ENCODE results near the gene FARP1.
A peak's percentile ranks its signal among the peaks of the same experiment; 100 is the strongest.

The FARP1 gene

GRCh38 chr13:98279473-98280175, 136.7 kb downstream of the FARP1 start:
- H3K4me3 ChIP-seq (ENCODE audit: low read length), result no peak overlapping the region
- TF ChIP-seq CTCF (conservative IDR thresholded peaks at IDR 0.05; ENCODE audit: low read depth, low read length), result no peak
- no peak for DNase-seq (ENCODE audit: low read depth)

DNA sequence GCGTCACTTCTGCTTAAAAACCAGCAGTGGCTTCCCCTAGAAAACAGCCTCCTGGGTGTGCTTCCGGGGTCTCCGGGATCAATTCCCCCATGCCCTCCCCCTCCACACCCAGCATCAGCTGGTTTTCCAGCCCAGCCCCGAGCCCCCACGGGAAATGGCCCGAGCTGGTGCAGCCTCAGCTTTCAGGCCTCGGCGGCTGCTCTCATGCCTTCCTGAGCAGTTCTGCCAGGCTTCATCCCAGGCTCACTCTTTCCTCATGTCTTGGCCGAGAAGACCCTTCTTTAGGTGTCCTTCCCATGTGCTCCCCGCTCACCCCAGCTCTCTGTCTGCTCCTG, 137.2 kb downstream of the FARP1 start:
- no peak for DNase-seq (ENCODE audit: low read depth)
- H3K4me3 ChIP-seq (ENCODE audit: low read length), result no peak overlapping the region
- TF ChIP-seq CTCF (conservative IDR thresholded peaks at IDR 0.05; ENCODE audit: low read depth, low read length), result no peak

DNA sequence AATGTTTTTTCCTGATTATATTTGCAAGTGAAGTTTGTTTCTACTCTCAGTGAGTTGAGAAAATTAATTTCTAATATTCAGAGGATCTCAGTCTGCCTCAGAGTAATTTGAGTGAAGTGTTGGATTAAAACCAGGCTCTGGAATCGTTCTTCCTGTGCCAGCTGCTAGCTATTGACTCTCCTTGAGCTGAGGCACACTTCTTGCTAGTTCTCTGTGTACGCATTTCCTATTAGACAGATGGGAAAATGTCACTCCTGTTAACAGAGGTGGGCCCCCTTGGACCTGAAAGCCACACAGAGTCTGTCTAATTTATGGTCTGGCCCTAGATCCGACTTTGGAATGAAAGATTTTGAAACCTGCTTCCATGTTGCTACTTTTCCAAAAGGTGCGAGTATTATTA, 141.8 kb downstream of the FARP1 start:
- no peak overlapping the region for H3K4me3 ChIP-seq (ENCODE audit: low read length)
- no peak for TF ChIP-seq CTCF (conservative IDR thresholded peaks at IDR 0.05; ENCODE audit: low read depth, low read length)
- DNase-seq (ENCODE audit: low read depth), result no peak

DNA sequence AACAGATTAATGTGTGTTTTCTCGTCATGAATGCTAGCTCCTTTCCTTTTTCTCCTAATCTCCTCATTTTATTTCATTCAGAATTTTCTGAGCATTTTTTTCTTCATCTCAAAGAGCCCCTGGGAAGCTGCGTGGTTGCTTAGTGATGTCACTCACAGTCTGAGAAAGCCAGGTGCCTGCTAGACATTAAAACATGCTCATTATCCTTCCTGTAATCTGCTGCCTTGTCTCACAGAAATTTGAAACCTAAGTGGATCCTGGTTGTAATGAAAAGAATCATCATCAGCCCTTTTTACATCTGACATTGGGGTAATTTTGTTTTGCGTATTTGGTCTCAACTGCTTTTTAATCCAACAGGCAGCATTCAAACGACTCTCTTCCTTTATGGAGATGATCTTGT, 142.4 kb downstream of the FARP1 start:
- TF ChIP-seq CTCF (conservative IDR thresholded peaks at IDR 0.05; ENCODE audit: low read depth, low read length), result no peak
- H3K4me3 ChIP-seq (ENCODE audit: low read length), result no peak overlapping the region
- peak; percentile 23 for DNase-seq (ENCODE audit: low read depth)

DNA sequence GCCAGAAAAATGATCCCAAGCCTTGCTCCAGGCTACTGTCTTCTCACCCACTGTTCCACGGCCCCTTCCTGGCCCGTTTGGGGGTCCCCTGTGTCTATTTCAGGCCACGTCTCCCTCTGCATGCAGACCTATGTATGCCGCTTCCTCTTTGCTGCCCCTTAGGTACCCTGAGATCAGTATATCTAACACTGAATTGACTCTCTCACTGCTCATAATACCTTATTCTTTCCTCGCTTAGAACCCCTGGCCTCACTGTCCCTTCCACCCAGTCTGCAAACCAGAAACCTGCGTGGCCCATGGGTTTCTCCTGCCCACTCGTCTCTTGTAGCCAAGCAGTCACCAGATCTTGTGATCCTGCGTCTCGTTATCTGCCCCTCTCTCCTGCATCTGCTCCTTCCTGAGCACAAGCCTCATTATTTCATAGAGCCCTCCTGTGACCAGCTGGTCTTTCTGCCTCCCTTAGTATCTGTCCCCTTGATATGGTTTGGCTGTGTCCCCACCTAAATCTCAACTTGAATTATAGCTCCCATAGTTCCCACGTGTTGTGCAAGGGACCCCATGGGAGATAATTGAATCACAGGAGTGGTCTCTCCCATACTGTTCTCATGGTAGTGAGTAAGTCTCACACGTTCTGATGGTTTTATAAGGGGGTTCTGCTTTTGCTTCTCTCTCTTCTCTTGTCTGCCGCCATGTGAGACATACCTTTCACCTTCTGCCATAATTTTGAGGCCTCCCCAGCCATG, 143.1 kb downstream of the FARP1 start:
- no peak overlapping the region for H3K4me3 ChIP-seq (ENCODE audit: low read length)
- no peak for TF ChIP-seq CTCF (conservative IDR thresholded peaks at IDR 0.05; ENCODE audit: low read depth, low read length)
- no peak for DNase-seq (ENCODE audit: low read depth)

- no peak for TF ChIP-seq CTCF (conservative IDR thresholded peaks at IDR 0.05; ENCODE audit: low read depth, low read length)
- no peak overlapping the region for H3K4me3 ChIP-seq (ENCODE audit: low read length)
- no peak for DNase-seq (ENCODE audit: low read depth)
Measured at GRCh38 chr13:98286799-98287198, 143.9 kb downstream of the FARP1 start.

DNA sequence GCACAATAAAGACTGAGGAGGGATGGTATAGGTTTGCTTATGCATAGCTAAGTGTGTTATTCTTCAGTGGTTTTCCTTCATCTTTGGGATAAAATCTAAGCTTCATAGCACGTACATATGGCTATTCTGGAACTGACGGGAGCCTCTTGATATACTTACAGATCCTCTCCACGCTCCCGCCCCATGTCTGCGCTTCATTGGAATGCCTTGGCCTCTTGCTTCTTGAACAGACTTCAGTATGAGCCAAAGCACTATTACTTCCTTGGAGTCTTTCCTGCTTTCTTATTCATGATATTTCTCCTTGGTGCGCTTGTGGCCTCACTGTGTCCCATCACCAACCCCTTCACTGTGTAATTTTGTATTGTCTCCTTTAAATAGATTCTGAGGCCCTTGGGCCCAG, 145.3 kb downstream of the FARP1 start:
- no peak for TF ChIP-seq CTCF (conservative IDR thresholded peaks at IDR 0.05; ENCODE audit: low read depth, low read length)
- H3K4me3 ChIP-seq (ENCODE audit: low read length), result no peak overlapping the region
- DNase-seq (ENCODE audit: low read depth), result no peak

All from retinal pigment epithelial cell (primary cell).